ENCODE measurements around the gene TP53. TPM values are rescaled to one million over a fixed set of nuclear protein-coding genes. Genes with fewer than 3 reads are reported as not detected.

Gene TP53
- total and polyA plus RNA-seq, 12 donors = 7.9 to 29.1 (median 12.6) TPM

GRCh38 chr17:7654832-7655540, 32.3 kb downstream of the TP53 start:
- TF ChIP-seq, protein P1, sequence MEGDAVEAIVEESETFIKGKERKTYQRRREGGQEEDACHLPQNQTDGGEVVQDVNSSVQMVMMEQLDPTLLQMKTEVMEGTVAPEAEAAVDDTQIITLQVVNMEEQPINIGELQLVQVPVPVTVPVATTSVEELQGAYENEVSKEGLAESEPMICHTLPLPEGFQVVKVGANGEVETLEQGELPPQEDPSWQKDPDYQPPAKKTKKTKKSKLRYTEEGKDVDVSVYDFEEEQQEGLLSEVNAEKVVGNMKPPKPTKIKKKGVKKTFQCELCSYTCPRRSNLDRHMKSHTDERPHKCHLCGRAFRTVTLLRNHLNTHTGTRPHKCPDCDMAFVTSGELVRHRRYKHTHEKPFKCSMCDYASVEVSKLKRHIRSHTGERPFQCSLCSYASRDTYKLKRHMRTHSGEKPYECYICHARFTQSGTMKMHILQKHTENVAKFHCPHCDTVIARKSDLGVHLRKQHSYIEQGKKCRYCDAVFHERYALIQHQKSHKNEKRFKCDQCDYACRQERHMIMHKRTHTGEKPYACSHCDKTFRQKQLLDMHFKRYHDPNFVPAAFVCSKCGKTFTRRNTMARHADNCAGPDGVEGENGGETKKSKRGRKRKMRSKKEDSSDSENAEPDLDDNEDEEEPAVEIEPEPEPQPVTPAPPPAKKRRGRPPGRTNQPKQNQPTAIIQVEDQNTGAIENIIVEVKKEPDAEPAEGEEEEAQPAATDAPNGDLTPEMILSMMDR (IDR thresholded peaks at IDR 0.05) = no peak
- peaks cover 5 to 36% (median 20%) of the 10 kb centered on the region in 7 donors for H3K27me3 ChIP-seq
- H3K36me3 ChIP-seq = peaks cover 0 to 4% (median 0%) of the 10 kb centered on the region in 9 donors
- H3K9me3 ChIP-seq = no peaks in the 10 kb centered on the region
- DNase-seq (no peak), ATAC-seq (no peak)
- H3K27ac ChIP-seq = no peak overlapping the region
- intact Hi-C loops (cut with DNase I) = loop anchor here in 1 of 10 donors (5.0 kb wide), 1 partner anchor 32 kb away; the partner anchor contains the start of genes TP53 and WRAP53
- H3K4me3 ChIP-seq = no peak overlapping the region
- WGBS, 2 donors = 68 to 75% methylated on average over 16 of the region's 16 CpGs
- H3K4me1 ChIP-seq = peaks cover 6 to 37% (median 29%) of the 10 kb centered on the region in 9 donors

DNA sequence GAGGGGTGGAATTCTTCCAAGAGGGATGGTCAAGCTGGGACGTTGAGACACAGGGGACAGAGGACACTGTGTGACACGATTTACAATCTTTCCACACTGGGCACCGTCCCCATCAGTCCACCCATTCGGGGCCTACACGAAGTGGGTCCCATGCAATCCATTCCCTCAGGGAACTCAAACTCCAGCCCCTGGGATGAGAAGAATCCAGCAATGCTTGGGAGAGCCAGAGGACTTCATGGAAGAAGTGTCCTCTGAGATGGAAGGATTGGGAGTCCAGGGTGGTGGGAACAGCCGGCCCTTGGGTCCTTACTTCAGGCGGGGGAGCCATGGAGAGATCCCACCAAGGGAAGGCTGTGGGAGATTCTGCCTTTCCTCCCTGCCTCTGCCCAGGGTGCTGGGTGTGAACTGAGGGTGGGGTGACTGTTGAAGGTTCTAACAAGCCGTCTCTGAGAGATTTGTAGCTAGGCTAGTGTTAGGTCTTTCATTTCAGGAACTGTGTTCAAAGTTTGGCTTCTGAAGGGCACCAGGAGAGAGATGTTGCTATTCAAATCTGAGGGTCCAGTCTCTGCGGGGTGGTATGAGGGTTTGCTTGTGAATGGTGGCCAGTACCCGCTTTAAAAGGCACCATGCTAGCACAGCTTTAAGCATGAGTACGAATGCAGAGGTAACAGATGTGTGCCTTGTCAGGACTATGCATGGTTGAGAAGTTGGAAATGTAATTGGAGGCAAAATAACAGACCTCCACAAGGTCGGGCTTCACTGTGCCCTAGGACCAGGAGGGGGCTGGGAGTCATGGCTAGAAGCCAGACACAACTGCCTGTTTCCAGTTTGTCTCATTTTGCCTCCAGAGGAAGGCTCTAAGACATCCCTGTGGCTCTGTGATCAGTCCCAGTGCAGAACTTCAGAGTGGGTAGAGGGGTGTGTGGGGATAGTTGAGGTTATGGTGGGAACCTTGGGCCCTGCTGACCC, 34.6 kb downstream of the TP53 start:
- peaks cover 0 to 4% (median 0%) of the 10 kb centered on the region in 9 donors for H3K36me3 ChIP-seq
- H3K27ac ChIP-seq = peak overlapping the region in 3 of 10 donors; percentile 19 to 78 (median 75)
- DNase-seq (no peak), ATAC-seq (no peak)
- H3K9me3 ChIP-seq = no peaks in the 10 kb centered on the region
- peak overlapping the region in 3 of 10 donors; percentile 62 to 66 (median 63) for H3K4me3 ChIP-seq
- H3K27me3 ChIP-seq = peaks cover 5 to 50% (median 33%) of the 10 kb centered on the region in 7 donors
- WGBS, 2 donors = 54 to 60% methylated on average over 12 of the region's 12 CpGs
- intact Hi-C loops (cut with DNase I) = loop anchor here in 1 of 10 donors (5.0 kb wide), 1 partner anchor 35 kb away; the partner anchor contains the start of genes TP53 and WRAP53
- peaks cover 6 to 37% (median 30%) of the 10 kb centered on the region in 9 donors for H3K4me1 ChIP-seq
- TF ChIP-seq, protein P1 (IDR thresholded peaks at IDR 0.05) = no peak

- TF ChIP-seq, protein P1 (IDR thresholded peaks at IDR 0.05) = no peak
- Histone ChIP-seq H3K27ac (peak overlapping the region; percentile 47 to 78 (median 62)), H3K36me3 (peaks cover 0 to 4% (median 0%) of the 10 kb centered on the region in 9 donors), H3K9me3 (no peaks in the 10 kb centered on the region), H3K4me3 (peak overlapping the region; percentile 8 to 66 (median 58)), H3K27me3 (peaks cover 5 to 50% (median 33%) of the 10 kb centered on the region in 7 donors), H3K4me1 (peaks cover 6 to 28% (median 25%) of the 10 kb centered on the region in 9 donors)
- intact Hi-C loops (cut with DNase I) = loop anchor here in 1 of 10 donors (5.0 kb wide), 1 partner anchor 35 kb away; the partner anchor contains the start of genes TP53 and WRAP53
- ATAC-seq (peak in 7 of 8 donors; percentile 7 to 55 (median 36)), DNase-seq (peak; percentile 21 to 31)
- WGBS, 2 donors = 5% methylated on average over 46 to 54 of the region's 54 CpGs
Observed at GRCh38 chr17:7651665-7652387, 35.5 kb downstream of the TP53 start.
